Immature natural killer cell (primary cell): ENCODE data around the gene FCHO1. TPM values are rescaled to one million over a fixed set of nuclear protein-coding genes. Genes with fewer than 3 reads are reported as not detected.

Experiments used
- DNase-seq, 3 donors: peaks; one replicate each; pipeline ENCODE4 v3.0.0; 2022; ENCODE audit warnings: mixed read lengths in 1 of 3
- H3K27ac Mint-ChIP-seq, 6 donors: one replicate each; pipeline ENCODE4 v1.8.0; 2020; ENCODE audit warnings: mixed read lengths in 6 of 6, mild to moderate bottlenecking in 5 of 6, inconsistent platforms in 4 of 6, moderate library complexity in 3 of 6
- H3K27me3 Mint-ChIP-seq, 3 donors: one replicate each; pipeline ENCODE4 v1.8.0; 2020 to 2021; ENCODE audit warnings: low read depth in 3 of 3, mild to moderate bottlenecking in 3 of 3, mixed read lengths in 3 of 3, moderate library complexity in 3 of 3, inconsistent platforms in 1 of 3
- H3K36me3 Mint-ChIP-seq, 3 donors: one replicate each; pipeline ENCODE4 v1.8.0; 2020; ENCODE audit warnings: mixed read lengths in 3 of 3, inconsistent platforms in 2 of 3, mild to moderate bottlenecking in 2 of 3
- H3K4me1 Mint-ChIP-seq, 2 donors: one replicate each; pipeline ENCODE4 v1.8.0; 2020; ENCODE audit warnings: inconsistent platforms in 2 of 2, mild to moderate bottlenecking in 2 of 2, mixed read lengths in 2 of 2, moderate library complexity in 1 of 2
- H3K4me3 Mint-ChIP-seq, 5 donors: one replicate each; pipeline ENCODE4 v1.8.0; 2020; ENCODE audit warnings: mild to moderate bottlenecking in 5 of 5, mixed read lengths in 5 of 5, inconsistent platforms in 3 of 5, moderate library complexity in 3 of 5
- H3K9me3 Mint-ChIP-seq, 6 donors: one replicate each; pipeline ENCODE4 v1.8.0; 2020; ENCODE audit warnings: mild to moderate bottlenecking in 6 of 6, mixed read lengths in 6 of 6, inconsistent platforms in 4 of 6, moderate library complexity in 3 of 6
- polyA plus RNA-seq, 3 donors: library from polyadenylated mRNA; unstranded; fragments of 300-500 nt; fragmentation: Illumina TruSeq; gene quantifications; one replicate each; pipeline ENCODE4 v1.2.3, GENCODE V29; 2021

FCHO1 gene
- polyA plus RNA-seq, 3 donors from 2014 or later, result 2.0 to 27.0 (median 6.7) TPM

DNA sequence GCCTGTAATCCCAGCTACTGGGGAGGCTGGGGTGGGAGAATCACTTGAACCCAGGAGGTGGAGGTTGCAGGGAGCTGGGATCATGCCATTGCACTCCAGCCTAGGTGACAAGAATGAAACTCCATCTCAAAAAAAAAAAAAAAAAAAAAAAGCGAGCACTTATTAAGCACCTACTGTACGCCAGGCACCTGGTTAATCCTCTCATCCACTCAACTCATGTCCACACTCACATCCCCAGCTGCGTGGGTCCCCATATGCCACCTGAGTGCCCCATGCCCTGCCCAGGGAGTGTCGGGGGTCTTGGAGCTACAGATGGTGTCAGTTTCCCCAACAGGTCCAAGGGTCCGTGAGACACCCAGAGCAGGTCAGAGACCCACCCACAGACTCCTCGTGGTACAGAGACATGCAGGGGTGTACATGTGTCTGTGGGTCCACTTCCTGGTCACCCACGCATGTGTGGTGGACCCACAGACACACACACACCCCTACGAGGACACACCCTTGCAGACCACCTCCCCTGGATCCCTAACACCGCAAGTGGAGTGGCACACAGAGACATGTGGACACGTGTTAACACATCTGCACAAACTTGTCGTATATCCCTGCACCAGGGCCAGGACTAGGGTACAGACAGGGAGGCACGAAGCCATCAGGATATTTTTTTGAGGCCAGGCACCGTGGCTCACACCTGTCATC is 66.5 kb downstream of the FCHO1 start:
- no peak for DNase-seq
- Mint-ChIP-seq H3K27me3 (peaks cover 0 to 2% (median 0%) of the 10 kb centered on the region in 3 donors), H3K4me1 (no peaks in the 10 kb centered on the region), H3K27ac (no peak overlapping the region), H3K4me3 (no peak overlapping the region), H3K9me3 (no peaks in the 10 kb centered on the region), H3K36me3 (no peaks in the 10 kb centered on the region)

- no peaks in the 10 kb centered on the region for H3K36me3 Mint-ChIP-seq
- no peak within 1 kb of the TSS for H3K27ac Mint-ChIP-seq
- DNase-seq, result no peak
- no peak within 1 kb of the TSS for H3K4me3 Mint-ChIP-seq
- no peaks in the 10 kb centered on the region for H3K9me3 Mint-ChIP-seq
- no peaks in the 10 kb centered on the region for H3K4me1 Mint-ChIP-seq
- H3K27me3 Mint-ChIP-seq, result peaks cover 0 to 2% (median 0%) of the 10 kb centered on the region in 3 donors
These were observed 69.9 kb downstream of the FCHO1 start, which contains the start of gene INSL3 for GRCh38 chr19:17821190-17821589. TSS of gene INSL3 (minus strand) at chr19:17821519. CDS start at chr19:17821506, 13 bp downstream.

GRCh38 chr19:17824339-17824738 is 73.1 kb downstream of the FCHO1 start:
- peaks cover 4 to 5% of the 10 kb centered on the region in 2 donors for H3K4me1 Mint-ChIP-seq
- peak overlapping the region in 1 of 6 donors; percentile 62 for H3K27ac Mint-ChIP-seq
- H3K9me3 Mint-ChIP-seq, result no peaks in the 10 kb centered on the region
- peaks cover 0 to 2% (median 0%) of the 10 kb centered on the region in 3 donors for H3K27me3 Mint-ChIP-seq
- no peak for DNase-seq
- H3K36me3 Mint-ChIP-seq, result peaks cover 5% of the 10 kb centered on the region in 3 donors
- no peak overlapping the region for H3K4me3 Mint-ChIP-seq

DNA sequence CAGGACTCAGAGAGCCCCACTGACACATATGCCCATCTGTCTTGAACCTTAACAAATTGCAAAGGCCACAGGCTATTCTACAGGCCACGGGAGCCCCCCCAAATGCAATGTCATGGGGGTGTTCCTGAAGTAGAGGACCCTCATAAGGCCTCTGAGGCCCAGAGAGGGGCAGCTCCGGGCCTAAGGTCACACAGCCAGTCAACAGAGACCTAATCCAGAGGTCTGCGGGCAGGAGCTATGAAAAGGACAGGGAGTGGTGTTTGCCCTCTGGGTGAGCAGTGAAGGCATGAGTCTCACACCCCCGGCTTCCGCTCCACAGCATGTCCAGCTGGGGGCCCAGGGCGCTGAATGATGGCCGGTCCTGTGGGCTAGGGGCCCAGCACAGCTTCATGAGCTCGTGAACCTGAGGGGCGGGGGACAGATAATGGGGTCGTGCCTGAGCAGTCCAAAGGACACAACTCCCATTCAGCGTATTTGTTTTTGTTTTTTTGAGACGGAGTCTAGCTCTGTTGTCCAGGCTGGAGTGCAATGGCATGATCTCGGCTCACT is 75.3 kb downstream of the FCHO1 start:
- H3K27ac Mint-ChIP-seq, result no peak overlapping the region
- DNase-seq, result no peak
- peaks cover 4 to 5% of the 10 kb centered on the region in 2 donors for H3K4me1 Mint-ChIP-seq
- H3K36me3 Mint-ChIP-seq, result peaks cover 5 to 13% (median 5%) of the 10 kb centered on the region in 3 donors
- H3K4me3 Mint-ChIP-seq, result no peak overlapping the region
- no peaks in the 10 kb centered on the region for H3K9me3 Mint-ChIP-seq
- peaks cover 0 to 2% (median 0%) of the 10 kb centered on the region in 3 donors for H3K27me3 Mint-ChIP-seq

DNA sequence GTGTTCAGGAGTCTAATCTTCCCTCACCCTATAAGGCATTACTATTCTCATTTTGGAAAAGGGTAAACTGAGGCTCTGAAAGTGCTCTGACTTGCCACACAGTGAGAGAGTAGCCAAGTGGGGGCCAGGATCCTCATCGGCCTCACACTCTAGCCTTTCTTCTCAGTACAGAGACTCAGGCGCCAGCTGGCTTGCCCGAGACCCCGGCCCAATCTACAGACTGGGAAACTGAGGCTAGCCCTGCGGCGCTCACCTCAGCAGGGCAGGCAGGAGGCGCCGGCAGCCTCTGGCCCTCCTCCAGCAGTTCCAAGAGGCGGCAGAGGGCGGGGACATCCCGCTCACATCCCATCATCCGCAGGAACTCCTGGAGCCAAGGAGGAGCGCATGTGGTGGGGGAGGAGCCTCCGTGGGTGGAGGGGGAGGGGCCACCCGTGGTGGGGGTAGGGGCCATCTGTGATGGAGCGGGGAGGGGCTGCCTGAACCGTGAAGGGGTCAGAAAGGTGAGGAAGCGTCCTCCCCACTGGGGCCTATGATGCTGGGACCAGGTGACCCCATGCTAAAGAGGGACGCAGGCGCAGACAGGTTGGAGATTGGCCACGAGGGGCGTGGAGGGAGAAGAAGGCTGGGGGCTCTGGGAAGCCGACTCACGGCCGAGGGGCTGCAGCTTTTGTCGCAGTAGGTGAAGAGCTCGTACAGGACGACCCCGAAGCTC is 78.7 kb downstream of the FCHO1 start:
- H3K27ac Mint-ChIP-seq, result peak overlapping the region in 1 of 6 donors; percentile 45
- H3K9me3 Mint-ChIP-seq, result no peaks in the 10 kb centered on the region
- peaks cover 5 to 7% of the 10 kb centered on the region in 2 donors for H3K4me1 Mint-ChIP-seq
- H3K4me3 Mint-ChIP-seq, result no peak overlapping the region
- H3K27me3 Mint-ChIP-seq, result peaks cover 2% of the 10 kb centered on the region in 3 donors
- no peak for DNase-seq
- H3K36me3 Mint-ChIP-seq, result peaks cover 5 to 21% (median 10%) of the 10 kb centered on the region in 3 donors

DNA sequence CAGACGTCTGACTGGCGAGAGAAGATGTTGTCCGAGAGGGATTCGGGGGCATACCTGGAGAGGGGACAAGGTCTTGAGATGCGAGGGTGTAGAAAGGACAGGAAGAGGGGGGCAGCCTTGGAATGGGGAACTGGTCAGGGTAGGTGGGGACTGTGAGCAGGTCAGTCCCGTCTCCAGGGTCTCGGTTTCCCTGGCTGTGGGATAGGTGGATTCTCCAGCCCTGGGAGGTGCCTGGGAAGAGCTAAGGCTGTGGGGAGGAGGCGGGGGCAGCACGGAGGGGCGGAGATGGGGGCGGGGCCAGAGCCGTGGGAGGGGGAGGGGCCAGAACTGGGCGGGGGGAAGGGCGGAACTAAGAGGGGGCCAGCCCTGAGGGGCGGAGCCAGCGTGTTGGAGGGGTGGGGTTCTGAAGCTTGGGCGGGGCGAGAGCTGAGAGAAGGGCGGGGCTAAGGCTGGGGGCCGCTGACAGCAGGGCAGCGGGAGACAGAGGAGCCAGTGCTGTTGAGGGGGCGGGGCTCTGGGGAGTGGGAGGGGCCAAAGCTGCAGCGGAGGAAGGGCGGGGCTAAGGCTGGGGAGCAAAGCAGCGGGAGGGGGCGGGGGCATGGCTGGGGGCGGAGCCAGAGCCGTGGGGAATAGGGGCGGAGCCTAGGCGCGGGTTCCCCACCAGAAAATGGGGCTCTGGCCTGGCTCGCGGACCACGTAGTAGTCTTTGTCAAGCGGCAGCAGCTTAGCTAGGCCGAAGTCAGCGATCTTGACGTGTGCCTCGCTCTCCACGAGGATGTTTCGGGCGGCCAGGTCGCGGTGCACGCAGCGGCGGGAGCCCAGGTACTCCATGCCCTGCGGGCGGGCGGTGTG is 79.5 kb downstream of the FCHO1 start:
- Mint-ChIP-seq H3K4me3 (no peak overlapping the region), H3K27me3 (peaks cover 2 to 3% (median 2%) of the 10 kb centered on the region in 3 donors), H3K27ac (peak overlapping the region in 1 of 6 donors; percentile 45), H3K4me1 (peaks cover 11 to 14% of the 10 kb centered on the region in 2 donors), H3K9me3 (no peaks in the 10 kb centered on the region), H3K36me3 (peaks cover 11 to 29% (median 17%) of the 10 kb centered on the region in 3 donors)
- peak in 1 of 3 donors; percentile 10 for DNase-seq

DNA sequence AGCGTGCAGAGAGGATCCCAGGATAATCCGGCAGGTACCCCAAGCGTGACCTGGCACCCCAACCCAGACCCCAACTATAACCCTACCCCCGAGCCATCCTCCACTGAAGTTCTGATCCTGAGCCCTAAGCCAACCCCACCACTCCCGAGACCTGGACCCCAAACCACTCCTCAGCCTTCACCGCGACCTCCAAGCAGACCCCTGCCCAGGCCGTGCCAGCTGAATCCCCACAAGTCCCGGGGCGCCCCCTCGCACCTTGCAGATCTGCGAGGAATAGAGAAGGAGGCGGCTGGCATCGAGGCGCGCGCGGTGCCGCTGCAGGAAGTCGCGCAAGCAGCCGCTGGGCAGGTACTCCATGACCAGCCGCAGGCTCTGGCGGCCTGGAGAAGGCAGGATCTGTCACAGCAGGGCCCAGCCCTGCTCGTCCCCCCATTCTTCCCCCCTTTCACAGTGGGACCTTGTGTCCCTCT is 80.2 kb downstream of the FCHO1 start:
- peaks cover 16 to 33% (median 17%) of the 10 kb centered on the region in 3 donors for H3K36me3 Mint-ChIP-seq
- no peak overlapping the region for H3K4me3 Mint-ChIP-seq
- peaks cover 2 to 3% (median 2%) of the 10 kb centered on the region in 3 donors for H3K27me3 Mint-ChIP-seq
- no peak for DNase-seq
- H3K4me1 Mint-ChIP-seq, result peaks cover 13 to 16% of the 10 kb centered on the region in 2 donors
- peak overlapping the region in 1 of 6 donors; percentile 44 for H3K27ac Mint-ChIP-seq
- no peaks in the 10 kb centered on the region for H3K9me3 Mint-ChIP-seq

- peaks cover 13 to 16% of the 10 kb centered on the region in 2 donors for H3K4me1 Mint-ChIP-seq
- peaks cover 2 to 3% (median 2%) of the 10 kb centered on the region in 3 donors for H3K27me3 Mint-ChIP-seq
- no peak for DNase-seq
- peaks cover 17 to 37% (median 21%) of the 10 kb centered on the region in 3 donors for H3K36me3 Mint-ChIP-seq
- H3K9me3 Mint-ChIP-seq, result no peaks in the 10 kb centered on the region
- no peak overlapping the region for H3K27ac Mint-ChIP-seq
- no peak overlapping the region for H3K4me3 Mint-ChIP-seq
These were observed 81.3 kb downstream of the FCHO1 start for GRCh38 chr19:17832443-17833208.

DNA sequence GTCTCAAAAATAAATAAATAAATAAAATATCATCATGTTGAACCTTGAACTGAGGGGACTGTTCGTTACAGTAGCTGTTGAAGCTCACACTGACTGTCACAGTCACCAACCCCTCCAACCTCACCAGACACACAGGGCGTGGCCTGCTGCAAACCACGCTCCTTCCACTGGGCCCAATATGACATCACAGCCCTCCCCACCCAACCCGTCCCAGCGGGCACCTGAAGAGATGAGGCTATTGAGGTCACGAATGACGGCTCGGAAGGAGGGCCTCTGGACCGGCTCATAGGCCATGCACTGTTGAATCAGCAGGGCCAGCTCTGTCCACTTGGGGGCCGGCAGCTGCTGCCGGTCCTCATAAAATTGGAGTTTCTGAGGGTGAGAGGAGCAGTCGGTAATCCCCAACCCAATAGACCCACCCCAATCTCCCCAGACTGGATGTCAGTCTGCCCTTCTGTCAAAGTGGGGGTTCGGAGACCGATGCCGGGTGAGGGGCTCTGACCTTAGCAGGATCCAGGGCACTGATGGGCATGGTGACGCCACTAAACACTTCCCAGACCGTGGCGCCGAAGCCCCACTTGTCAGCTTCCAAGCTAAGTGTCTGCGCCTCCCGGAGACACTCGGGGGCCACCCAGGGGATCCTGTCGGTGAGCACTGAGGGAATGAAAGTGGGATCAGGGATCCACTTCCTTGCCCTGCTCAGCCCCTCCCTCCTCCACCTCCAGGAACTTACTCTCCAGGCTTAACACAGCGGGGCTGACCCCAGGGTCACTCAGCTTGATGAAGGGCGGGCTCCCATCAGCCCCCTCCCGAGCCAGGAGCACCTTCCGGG is 83.3 kb downstream of the FCHO1 start:
- no peak overlapping the region for H3K4me3 Mint-ChIP-seq
- H3K27me3 Mint-ChIP-seq, result peaks cover 0 to 3% (median 2%) of the 10 kb centered on the region in 3 donors
- peak overlapping the region in 3 of 6 donors; percentile 1 to 59 (median 40) for H3K27ac Mint-ChIP-seq
- peaks cover 13 to 46% (median 22%) of the 10 kb centered on the region in 3 donors for H3K36me3 Mint-ChIP-seq
- no peaks in the 10 kb centered on the region for H3K9me3 Mint-ChIP-seq
- H3K4me1 Mint-ChIP-seq, result peaks cover 9 to 11% of the 10 kb centered on the region in 2 donors
- no peak for DNase-seq

DNA sequence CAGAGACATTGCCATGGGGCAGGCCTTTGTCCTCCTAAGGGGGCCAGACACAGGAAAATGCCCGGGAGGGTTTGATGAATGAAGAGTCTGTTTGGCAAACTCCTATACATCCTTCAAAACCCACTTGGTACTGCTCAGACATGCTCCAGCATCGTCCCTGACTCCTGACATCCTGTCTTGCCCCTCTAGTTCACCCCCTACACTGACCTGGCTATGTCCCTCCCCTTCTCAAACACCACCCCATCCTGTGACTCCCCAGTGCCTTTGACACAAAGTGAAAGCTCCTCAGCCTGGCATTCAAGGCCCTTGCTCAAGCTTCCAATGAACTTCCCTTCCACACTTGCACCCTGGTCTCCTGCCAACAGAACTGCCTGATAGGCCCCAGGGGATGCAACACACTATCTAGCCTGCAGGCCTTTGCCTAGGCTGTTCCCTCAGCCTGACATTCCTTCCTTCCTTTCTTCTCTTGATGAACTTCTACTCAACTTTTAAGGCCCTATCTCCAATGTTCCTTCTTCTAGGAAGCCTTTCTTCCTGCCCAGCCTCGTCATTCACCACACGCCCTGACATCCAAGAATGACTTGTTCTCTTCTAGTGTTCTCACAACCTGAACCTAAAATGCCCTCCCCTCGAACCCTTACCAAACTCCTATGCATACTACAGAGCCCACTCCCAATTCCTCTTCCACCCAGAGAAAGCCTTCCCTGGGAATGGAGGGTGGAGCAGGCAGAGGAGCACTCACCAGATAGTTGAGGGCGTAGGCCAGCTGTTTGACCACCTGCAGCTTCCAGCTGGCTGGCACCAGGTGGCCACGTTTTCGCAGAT is 84.1 kb downstream of the FCHO1 start:
- Mint-ChIP-seq H3K27ac (peak overlapping the region; percentile 1 to 68 (median 52)), H3K4me3 (no peak overlapping the region), H3K27me3 (peaks cover 0 to 3% (median 2%) of the 10 kb centered on the region in 3 donors), H3K36me3 (peaks cover 13 to 45% (median 26%) of the 10 kb centered on the region in 3 donors), H3K4me1 (peaks cover 9 to 11% of the 10 kb centered on the region in 2 donors), H3K9me3 (no peaks in the 10 kb centered on the region)
- DNase-seq, result no peak

DNA sequence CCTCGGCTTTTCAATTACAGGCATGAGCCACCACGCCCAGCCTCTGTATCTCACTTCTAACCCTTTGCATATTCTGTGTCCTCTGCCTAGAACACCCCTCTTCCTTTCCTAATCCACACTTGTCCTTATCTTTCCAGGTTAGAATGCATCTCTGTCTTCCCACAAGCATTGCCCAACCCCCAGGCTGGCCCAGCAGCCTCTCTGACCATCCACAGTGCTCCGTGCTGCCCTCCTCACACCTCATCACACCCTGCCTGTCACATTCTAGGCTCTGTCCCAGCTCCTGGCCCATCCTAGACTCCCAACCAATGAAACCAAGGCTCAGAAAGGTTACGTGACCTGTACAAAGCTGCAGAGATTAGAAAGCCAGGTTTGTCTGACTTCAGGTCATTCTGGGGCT is 85.3 kb downstream of the FCHO1 start:
- Mint-ChIP-seq H3K9me3 (no peaks in the 10 kb centered on the region), H3K36me3 (peaks cover 12 to 49% (median 26%) of the 10 kb centered on the region in 3 donors), H3K4me1 (peaks cover 10 to 11% of the 10 kb centered on the region in 2 donors), H3K4me3 (no peak overlapping the region), H3K27me3 (peaks cover 0 to 3% (median 2%) of the 10 kb centered on the region in 3 donors), H3K27ac (peak overlapping the region in 5 of 6 donors; percentile 15 to 91 (median 49))
- no peak for DNase-seq
